WTC11 (cell line): ENCODE results near the gene SGK2.

Experiments used
- CTCF ChIP-seq: fragments of 200-600 bp; IDR thresholded peaks from 2 replicates; pipeline ENCODE4 v1.8.0; 2022; ENCODE audit warnings: antibody characterized with exemption
- NR1H2 ChIP-seq: sonication (generic); formaldehyde crosslinking; IDR thresholded peaks from 2 replicates; pipeline ENCODE4 v1.9.0; 2021; ENCODE audit warnings: mild to moderate bottlenecking, moderate library complexity, missing genetic modification reagents

- TF ChIP-seq CTCF (no peak), NR1H2 (CRISPR knock-in tag) (no peak)
Observed at GRCh38 chr20:43605715-43606114, 46.9 kb downstream of the SGK2 start.
